A673 (cell line): ENCODE measurements around the gene CXCR5. TPM values are rescaled to one million over a fixed set of nuclear protein-coding genes. Genes with fewer than 3 reads are reported as not detected.

ENCODE experiments used
- BruUV-seq: library from RNA; stranded (reverse); fragments of 400-500 nt; replicated peaks from 2 replicates; lab custom pipeline; 2021; lab: Mats Ljungman, UMichigan
- CTCF ChIA-PET: fragments of 300-600 bp; sonication (Branson Sonifier 250); formaldehyde crosslinking; loops from one replicate; lab custom pipeline; 2022; ENCODE audit warnings: antibody characterized with exemption; lab: Charles Lee
- POLR2A ChIA-PET: fragments of 300-600 bp; sonication (Branson Sonifier 250); formaldehyde crosslinking; loops from one replicate; lab custom pipeline; 2022; ENCODE audit warnings: antibody characterized with exemption; ENCODE audit not compliant: low non-redundant PET; lab: Charles Lee
- DNase-seq: peaks from one replicate; pipeline ENCODE4 v3.0.0-alpha.2; 2015; ENCODE audit warnings: low spot score
- H3K27ac ChIP-seq: fragments of 200-600 bp; sonication (generic); 2 replicates; pipeline ENCODE4 v1.5.1; 2016; ENCODE audit warnings: mixed run types, low read depth, mild to moderate bottlenecking, mixed read lengths, antibody characterized with exemption, low read length; ENCODE audit not compliant: poor library complexity, severe bottlenecking
- H3K27me3 ChIP-seq: fragments of 200-600 bp; sonication (generic); replicated peaks from 2 replicates; pipeline ENCODE4 v1.6.1; 2017; ENCODE audit warnings: mixed run types, low read depth, mild to moderate bottlenecking, mixed read lengths, antibody characterized with exemption, low read length; ENCODE audit not compliant: insufficient read depth, poor library complexity
- H3K36me3 ChIP-seq: fragments of 200-600 bp; sonication (generic); 2 replicates; pipeline ENCODE4 v1.6.1; 2016; ENCODE audit warnings: mixed run types, mild to moderate bottlenecking, mixed read lengths, antibody characterized with exemption, low read length; ENCODE audit not compliant: insufficient read depth, poor library complexity, severe bottlenecking
- H3K4me1 ChIP-seq: fragments of 200-600 bp; sonication (generic); 2 replicates; pipeline ENCODE4 v1.6.1; 2017; ENCODE audit warnings: mixed run types, mild to moderate bottlenecking, mixed read lengths, antibody characterized with exemption, low read length; ENCODE audit not compliant: insufficient read depth, poor library complexity, severe bottlenecking
- H3K4me3 ChIP-seq: fragments of 200-600 bp; sonication (generic); 2 replicates; pipeline ENCODE4 v1.5.1; 2016; ENCODE audit warnings: low read depth, mixed run types, mild to moderate bottlenecking, mixed read lengths, low read length; ENCODE audit not compliant: poor library complexity, severe bottlenecking
- H3K9me3 ChIP-seq: fragments of 200-600 bp; sonication (generic); 2 replicates; pipeline ENCODE4 v1.6.1; 2016; ENCODE audit warnings: mixed run types, low read depth, mild to moderate bottlenecking, mixed read lengths, antibody characterized with exemption, low read length; ENCODE audit not compliant: poor library complexity, severe bottlenecking
- EZH2 ChIP-seq: fragments of 200-600 bp; sonication (generic); IDR thresholded peaks from 2 replicates; pipeline ENCODE4 v1.6.1; 2017; ENCODE audit warnings: borderline replicate concordance, low read depth, mild to moderate bottlenecking, mixed read lengths, antibody characterized with exemption, low read length; ENCODE audit not compliant: poor library complexity, severe bottlenecking
- intact Hi-C: fragments of 100-400 bp; cut with micrococcal nuclease; formaldehyde crosslinking; loops from one replicate; pipeline ENCODE4 v1.10.0; 2022; ENCODE audit not compliant: unreplicated experiment
- total RNA-seq: library from RNA; stranded (reverse); gene quantifications from 2 replicates; pipeline ENCODE4 v1.2.3, GENCODE V29; 2021
- TF ChIP-seq, protein P1 (sequence below): fragments of 300-800, 200-600 bp; sonication (generic); conservative IDR thresholded peaks from 2 replicates; pipeline ENCODE4 v1.5.1; 2017; ENCODE audit warnings: low read depth, mild to moderate bottlenecking, antibody characterized with exemption, low read length, moderate library complexity, mixed read lengths

The CXCR5 gene
- total RNA-seq, 1 experiment from 2014 or later = not detected

GRCh38 chr11:118911880-118912741 lies 28.4 kb downstream of the CXCR5 start:
- H3K27ac ChIP-seq = peak overlapping the region; percentile 88
- POLR2A ChIA-PET = interaction anchor here (0.6 kb wide), 1 partner anchor 155 kb away, joined by 5 read pairs; no protein-coding TSS in a partner anchor
- H3K27me3 ChIP-seq = no peaks in the 10 kb centered on the region
- TF ChIP-seq EZH2 = no peak
- TF ChIP-seq, protein P1, sequence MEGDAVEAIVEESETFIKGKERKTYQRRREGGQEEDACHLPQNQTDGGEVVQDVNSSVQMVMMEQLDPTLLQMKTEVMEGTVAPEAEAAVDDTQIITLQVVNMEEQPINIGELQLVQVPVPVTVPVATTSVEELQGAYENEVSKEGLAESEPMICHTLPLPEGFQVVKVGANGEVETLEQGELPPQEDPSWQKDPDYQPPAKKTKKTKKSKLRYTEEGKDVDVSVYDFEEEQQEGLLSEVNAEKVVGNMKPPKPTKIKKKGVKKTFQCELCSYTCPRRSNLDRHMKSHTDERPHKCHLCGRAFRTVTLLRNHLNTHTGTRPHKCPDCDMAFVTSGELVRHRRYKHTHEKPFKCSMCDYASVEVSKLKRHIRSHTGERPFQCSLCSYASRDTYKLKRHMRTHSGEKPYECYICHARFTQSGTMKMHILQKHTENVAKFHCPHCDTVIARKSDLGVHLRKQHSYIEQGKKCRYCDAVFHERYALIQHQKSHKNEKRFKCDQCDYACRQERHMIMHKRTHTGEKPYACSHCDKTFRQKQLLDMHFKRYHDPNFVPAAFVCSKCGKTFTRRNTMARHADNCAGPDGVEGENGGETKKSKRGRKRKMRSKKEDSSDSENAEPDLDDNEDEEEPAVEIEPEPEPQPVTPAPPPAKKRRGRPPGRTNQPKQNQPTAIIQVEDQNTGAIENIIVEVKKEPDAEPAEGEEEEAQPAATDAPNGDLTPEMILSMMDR = no peak
- no peaks in the 10 kb centered on the region for H3K9me3 ChIP-seq
- peak; percentile 94 for DNase-seq
- no TSS peak for BruUV-seq
- intact Hi-C loops = no loop called here
- CTCF ChIA-PET = interaction anchor here (0.7 to 1.3 kb wide), 2 partner anchors 16 to 74 kb away, joined by 4 to 7 read pairs; no protein-coding TSS in a partner anchor
- H3K4me1 ChIP-seq = peaks cover 97% of the 10 kb centered on the region
- no peaks in the 10 kb centered on the region for H3K36me3 ChIP-seq
- H3K4me3 ChIP-seq = no peak overlapping the region

GRCh38 chr11:118912742-118913410 lies 29.2 kb downstream of the CXCR5 start:
- intact Hi-C loops = no loop called here
- BruUV-seq = no TSS peak
- CTCF ChIA-PET = interaction anchor here (1.3 to 1.5 kb wide), 2 partner anchors 15 kb away, joined by 4 to 7 read pairs; no protein-coding TSS in a partner anchor
- Histone ChIP-seq H3K9me3 (no peaks in the 10 kb centered on the region), H3K36me3 (no peaks in the 10 kb centered on the region), H3K4me3 (no peak overlapping the region), H3K27ac (peak overlapping the region; percentile 88), H3K27me3 (no peaks in the 10 kb centered on the region), H3K4me1 (peaks cover 97% of the 10 kb centered on the region)
- TF ChIP-seq EZH2 = no peak
- TF ChIP-seq, protein P1 = no peak
- POLR2A ChIA-PET = no interaction called here
- DNase-seq = no peak

DNA sequence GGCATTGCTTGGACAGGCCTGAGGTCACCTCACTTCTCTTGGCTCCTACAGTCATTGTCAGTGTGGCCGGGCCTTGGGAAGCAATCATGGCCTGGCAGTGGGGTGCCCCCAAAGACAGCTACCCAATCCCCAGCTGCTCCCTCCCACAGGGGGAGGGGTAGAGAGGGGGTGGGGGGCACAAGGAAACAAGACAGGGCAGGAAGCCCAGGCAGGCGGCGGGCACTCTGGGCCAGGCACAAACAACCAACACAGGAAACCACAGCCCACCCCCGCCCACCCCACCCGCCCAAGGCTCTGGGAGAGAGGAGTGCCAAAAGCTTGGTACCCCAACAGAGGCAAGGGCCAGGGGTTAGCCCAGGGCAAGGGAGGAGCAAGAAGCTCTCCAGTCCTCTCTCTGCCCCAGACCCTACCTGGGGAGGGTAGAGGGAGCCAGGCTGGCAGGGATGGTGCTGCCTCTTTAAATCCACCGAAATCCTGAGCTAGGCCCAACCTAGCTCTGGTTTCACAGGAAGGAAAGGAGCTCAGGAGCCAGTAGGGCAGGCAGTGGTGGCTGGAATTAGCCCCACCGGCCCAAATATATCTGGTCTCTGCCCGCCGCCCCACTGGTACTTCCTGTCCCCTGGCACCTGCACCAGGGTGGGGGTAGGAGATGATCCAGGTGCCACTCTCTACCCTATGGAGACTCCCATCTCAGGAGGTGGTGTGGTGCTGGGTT lies 29.9 kb downstream of the CXCR5 start:
- TF ChIP-seq, protein P1 = no peak
- no peak for TF ChIP-seq EZH2
- POLR2A ChIA-PET = interaction anchor here (0.6 kb wide), 1 partner anchor 104 kb away, joined by 3 read pairs; the partner anchor contains the start of gene RPS25
- H3K4me1 ChIP-seq = peaks cover 97% of the 10 kb centered on the region
- no peaks in the 10 kb centered on the region for H3K27me3 ChIP-seq
- H3K4me3 ChIP-seq = no peak overlapping the region
- intact Hi-C loops = no loop called here
- CTCF ChIA-PET = interaction anchor here (0.8 to 1.5 kb wide), 2 partner anchors 14 to 16 kb away, joined by 3 to 4 read pairs; no protein-coding TSS in a partner anchor
- no peak for DNase-seq
- BruUV-seq = no TSS peak
- H3K36me3 ChIP-seq = no peaks in the 10 kb centered on the region
- peak overlapping the region; percentile 88 for H3K27ac ChIP-seq
- H3K9me3 ChIP-seq = no peaks in the 10 kb centered on the region
